ENCODE data around the gene PALMD.

The PALMD gene

GRCh38 chr1:99634971-99635624 is 10.8 kb upstream of the PALMD start:
- Histone ChIP-seq H3K27ac (ENCODE audit: low read depth, low read length) (no peak overlapping the region), H4K20me1 (ENCODE audit: control insufficient read depth, insufficient read depth, low read depth, low read length) (no peaks in the 10 kb centered on the region), H3K9me3 (ENCODE audit: control insufficient read depth, insufficient read depth, low read length) (no peaks in the 10 kb centered on the region), H3K9me2 (replicated peaks; ENCODE audit: control insufficient read depth, low read length) (no peaks in the 10 kb centered on the region), H3K4me3 (ENCODE audit: low read length) (no peak overlapping the region), H3K4me2 (ENCODE audit: low read length) (no peak overlapping the region), H3F3A (ENCODE audit: control insufficient read depth, insufficient read depth) (no peaks in the 10 kb centered on the region), H3K4me1 (ENCODE audit: control insufficient read depth, low read length) (no peaks in the 10 kb centered on the region), H3K36me3 (ENCODE audit: control insufficient read depth, low read length) (no peaks in the 10 kb centered on the region), H3K27me3 (ENCODE audit: control insufficient read depth, low read length) (0 out of 2 replicates have a peak, but pooled peaks cover 5% of the 10 kb centered on the region), H3K79me2 (ENCODE audit: control insufficient read depth, low read length) (no peaks in the 10 kb centered on the region)
- TF ChIP-seq CTCF (IDR thresholded peaks at IDR 0.05; ENCODE audit: low read depth, low read length, poor library complexity, severe bottlenecking) (no peak), EZH2phosphoT487 (IDR thresholded peaks at IDR 0.05; ENCODE audit: borderline replicate concordance, low read length) (no peak)

- Histone ChIP-seq H3K79me2 (ENCODE audit: control insufficient read depth, low read length) (no peaks in the 10 kb centered on the region), H3K4me2 (ENCODE audit: low read length) (no peak overlapping the region), H4K20me1 (ENCODE audit: control insufficient read depth, insufficient read depth, low read depth, low read length) (no peaks in the 10 kb centered on the region), H3K9me2 (replicated peaks; ENCODE audit: control insufficient read depth, low read length) (no peaks in the 10 kb centered on the region), H3K4me1 (ENCODE audit: control insufficient read depth, low read length) (no peaks in the 10 kb centered on the region), H3K9me3 (ENCODE audit: control insufficient read depth, insufficient read depth, low read length) (no peaks in the 10 kb centered on the region), H3K36me3 (ENCODE audit: control insufficient read depth, low read length) (no peaks in the 10 kb centered on the region), H3K4me3 (ENCODE audit: low read length) (no peak overlapping the region), H3K27ac (ENCODE audit: low read depth, low read length) (no peak overlapping the region), H3F3A (ENCODE audit: control insufficient read depth, insufficient read depth) (no peaks in the 10 kb centered on the region), H3K27me3 (ENCODE audit: control insufficient read depth, low read length) (0 out of 2 replicates have a peak, but pooled peaks cover 5% of the 10 kb centered on the region)
- TF ChIP-seq EZH2phosphoT487 (IDR thresholded peaks at IDR 0.05; ENCODE audit: borderline replicate concordance, low read length): no peak
- no peak for TF ChIP-seq CTCF (IDR thresholded peaks at IDR 0.05; ENCODE audit: low read depth, low read length, poor library complexity, severe bottlenecking)
These were observed 10.2 kb upstream of the PALMD start for GRCh38 chr1:99635664-99636063.

- no peak overlapping the region for H3K4me2 ChIP-seq (ENCODE audit: low read length)
- no peaks in the 10 kb centered on the region for H3F3A ChIP-seq (ENCODE audit: control insufficient read depth, insufficient read depth)
- no peaks in the 10 kb centered on the region for H3K4me1 ChIP-seq (ENCODE audit: control insufficient read depth, low read length)
- no peak overlapping the region for H3K4me3 ChIP-seq (ENCODE audit: low read length)
- no peaks in the 10 kb centered on the region for H3K9me2 ChIP-seq (replicated peaks; ENCODE audit: control insufficient read depth, low read length)
- H3K27ac ChIP-seq (ENCODE audit: low read depth, low read length): no peak overlapping the region
- 0 out of 2 replicates have a peak, but pooled peaks cover 5% of the 10 kb centered on the region for H3K27me3 ChIP-seq (ENCODE audit: control insufficient read depth, low read length)
- H3K9me3 ChIP-seq (ENCODE audit: control insufficient read depth, insufficient read depth, low read length): no peaks in the 10 kb centered on the region
- TF ChIP-seq EZH2phosphoT487 (IDR thresholded peaks at IDR 0.05; ENCODE audit: borderline replicate concordance, low read length): no peak
- TF ChIP-seq CTCF (IDR thresholded peaks at IDR 0.05; ENCODE audit: low read depth, low read length, poor library complexity, severe bottlenecking): no peak
- no peaks in the 10 kb centered on the region for H4K20me1 ChIP-seq (ENCODE audit: control insufficient read depth, insufficient read depth, low read depth, low read length)
- H3K79me2 ChIP-seq (ENCODE audit: control insufficient read depth, low read length): no peaks in the 10 kb centered on the region
- H3K36me3 ChIP-seq (ENCODE audit: control insufficient read depth, low read length): no peaks in the 10 kb centered on the region
These were observed 9.2 kb upstream of the PALMD start for GRCh38 chr1:99636647-99637175.
